HepG2 (cell line): ENCODE results near the gene RPS10. TPM values are rescaled to one million over a fixed set of nuclear protein-coding genes. Genes with fewer than 3 reads are reported as not detected.
A peak's percentile ranks its signal among the peaks of the same experiment; 100 is the strongest.

Source experiments
- ATF6 ChIP-seq: sonication (generic); formaldehyde crosslinking; conservative IDR thresholded peaks from 2 replicates; pipeline ENCODE4 v1.4.0; 2020; ENCODE audit warnings: missing genetic modification reagents
- E2F5 ChIP-seq: sonication (generic); formaldehyde crosslinking; conservative IDR thresholded peaks from 2 replicates; pipeline ENCODE4 v1.4.0; 2020; ENCODE audit warnings: missing genetic modification reagents
- MED8 ChIP-seq: sonication (generic); formaldehyde crosslinking; IDR thresholded peaks from 2 replicates; pipeline ENCODE4 v1.8.1; 2023; ENCODE audit warnings: mild to moderate bottlenecking, missing genetic modification reagents; ENCODE audit not compliant: insufficient replicate concordance
- MYC ChIP-seq: sonication (generic); formaldehyde crosslinking; IDR thresholded peaks from 2 replicates; pipeline ENCODE4 v1.9.0; 2021; ENCODE audit warnings: missing genetic modification reagents, borderline replicate concordance
- NR2F1 ChIP-seq, 2 experiments: fragments of 450-650 bp in 1 of 2; formaldehyde crosslinking in 1 of 2; IDR thresholded peaks; 2 replicates each; pipeline versions ENCODE4 v1.5.0 to v1.6.1; 2016 to 2020; ENCODE audit warnings: mild to moderate bottlenecking in 1 of 2, missing compliant biosample characterization in 1 of 2, missing genetic modification reagents in 1 of 2, moderate library complexity in 1 of 2
- RARA ChIP-seq: IDR thresholded peaks from 2 replicates; pipeline ENCODE4 v1.6.1; 2016; ENCODE audit warnings: missing genetic modification reagents, missing compliant biosample characterization
- RNF2 ChIP-seq: fragments of 450-650 bp; conservative IDR thresholded peaks from 2 replicates; pipeline ENCODE4 v1.6.1; 2016; ENCODE audit warnings: low read depth
- SPEN ChIP-seq: sonication (generic); formaldehyde crosslinking; IDR thresholded peaks from 2 replicates; pipeline ENCODE4 v1.5.1; 2020; ENCODE audit warnings: low read depth, mild to moderate bottlenecking, missing genetic modification reagents
- TRAFD1 ChIP-seq: sonication (generic); formaldehyde crosslinking; IDR thresholded peaks from 2 replicates; pipeline ENCODE4 v1.5.1; 2020; ENCODE audit warnings: missing genetic modification reagents, mild to moderate bottlenecking, borderline replicate concordance
- ZBTB3 ChIP-seq: sonication (generic); formaldehyde crosslinking; IDR thresholded peaks from 2 replicates; pipeline ENCODE4 v1.4.0; 2020; ENCODE audit warnings: low read depth, mild to moderate bottlenecking, moderate library complexity, missing genetic modification reagents, borderline replicate concordance
- ZBTB44 ChIP-seq: sonication (generic); formaldehyde crosslinking; IDR thresholded peaks from 2 replicates; pipeline ENCODE4 v1.4.0; 2020; ENCODE audit warnings: missing genetic modification reagents
- ZFP1 ChIP-seq: IDR thresholded peaks from 2 replicates; pipeline ENCODE4 v1.6.1; 2016
- ZHX1 ChIP-seq: sonication (generic); formaldehyde crosslinking; IDR thresholded peaks from 2 replicates; pipeline ENCODE4 v1.8.1; 2022; ENCODE audit warnings: low read depth, mild to moderate bottlenecking, missing genetic modification reagents
- ZKSCAN1 ChIP-seq: fragments of 150-350 bp; IDR thresholded peaks from 2 replicates; pipeline ENCODE4 v1.6.1; 2014; ENCODE audit warnings: low read length
- ZNF329 ChIP-seq: sonication (generic); formaldehyde crosslinking; IDR thresholded peaks from 2 replicates; pipeline ENCODE4 v1.9.0; 2021; ENCODE audit warnings: low read depth, mild to moderate bottlenecking, missing genetic modification reagents
- ZNF564 ChIP-seq: sonication (generic); formaldehyde crosslinking; IDR thresholded peaks from 2 replicates; pipeline ENCODE4 v1.8.1; 2023; ENCODE audit warnings: mild to moderate bottlenecking, missing genetic modification reagents
- ZNF577 ChIP-seq: sonication (generic); formaldehyde crosslinking; IDR thresholded peaks from 2 replicates; pipeline ENCODE4 v1.4.0; 2020; ENCODE audit warnings: mild to moderate bottlenecking, low read depth, missing genetic modification reagents, borderline replicate concordance
- ZSCAN21 ChIP-seq: sonication (generic); formaldehyde crosslinking; IDR thresholded peaks from 2 replicates; pipeline ENCODE4 v1.8.0; 2022; ENCODE audit warnings: mild to moderate bottlenecking, missing genetic modification reagents, moderate library complexity, borderline replicate concordance
- polyA plus RNA-seq, 8 experiments: library from polyadenylated mRNA; depleted of rRNA in 3 of 8; stranded (reverse) in 7 of 8; unstranded in 1 of 8; fragments of >200 nt; fragmentation: Illumina TruSeq in 4 of 8; extraction: Trizol in 4 of 8; gene quantifications; 2 replicates each; pipeline versions ENCODE4 v1.2.1 to v1.2.3, GENCODE V29; 2011 to 2016; ENCODE audit warnings: low read depth in 4 of 8, missing spikeins in 1 of 8, mixed read lengths in 1 of 8; ENCODE audit not compliant: insufficient read depth in 1 of 8
- total RNA-seq, 5 experiments: library from RNA; depleted of rRNA; stranded (reverse); fragments of >200 nt; fragmentation: Illumina TruSeq; extraction: Trizol; gene quantifications; 2 replicates each; pipeline ENCODE4 v1.2.3, GENCODE V29; 2016; ENCODE audit warnings: low read depth in 1 of 5

RPS10 gene
- total and polyA plus RNA-seq, 2 of the 13 experiments (the other 11 are each of a cell fraction or from before 2014, with no cell fraction given), result 2,909 to 4,648 TPM

- TF ChIP-seq ZBTB44 (CRISPR knock-in tag), result no peak
- TF ChIP-seq ZBTB3 (CRISPR knock-in tag), result no peak
- no peak for TF ChIP-seq TRAFD1
- TF ChIP-seq ATF6 (CRISPR knock-in tag), result no peak
- TF ChIP-seq ZSCAN21 (CRISPR knock-in tag), result peak; percentile 67; the same call in 1 of the 2 replicates
- TF ChIP-seq ZNF577 (CRISPR knock-in tag), result no peak
- 0 out of 2 replicates have a peak, but pooled peaks have one; percentile 47 for TF ChIP-seq MYC (CRISPR knock-in tag)
- no peak for TF ChIP-seq NR2F1 (CRISPR knock-in tag; IDR thresholded peaks at IDR 0.05)
- no peak for TF ChIP-seq E2F5
- TF ChIP-seq RNF2, result no peak
- TF ChIP-seq ZNF329 (CRISPR knock-in tag), result 0 out of 2 replicates have a peak, but pooled peaks have one; percentile 55
- no peak for TF ChIP-seq ZHX1 (CRISPR knock-in tag)
- no peak for TF ChIP-seq ZKSCAN1
- TF ChIP-seq SPEN (CRISPR knock-in tag), result 0 out of 2 replicates have a peak, but pooled peaks have one; percentile 33
- TF ChIP-seq ZFP1 (CRISPR knock-in tag), result no peak
- no peak for TF ChIP-seq MED8
- TF ChIP-seq ZNF564 (CRISPR knock-in tag), result 0 out of 2 replicates have a peak, but pooled peaks have one; percentile 17
- TF ChIP-seq RARA (CRISPR knock-in tag), result no peak
Observed at GRCh38 chr6:34457742-34458735, 32.2 kb upstream of the RPS10 start (continued).
